ENCODE data around the gene SYTL3. TPM values are rescaled to one million over a fixed set of nuclear protein-coding genes. Genes with fewer than 3 reads are reported as not detected.

SYTL3 gene
- total RNA-seq, 6 experiments from 2014 or later: 3.1 to 5.7 (median 3.9) TPM

DNA sequence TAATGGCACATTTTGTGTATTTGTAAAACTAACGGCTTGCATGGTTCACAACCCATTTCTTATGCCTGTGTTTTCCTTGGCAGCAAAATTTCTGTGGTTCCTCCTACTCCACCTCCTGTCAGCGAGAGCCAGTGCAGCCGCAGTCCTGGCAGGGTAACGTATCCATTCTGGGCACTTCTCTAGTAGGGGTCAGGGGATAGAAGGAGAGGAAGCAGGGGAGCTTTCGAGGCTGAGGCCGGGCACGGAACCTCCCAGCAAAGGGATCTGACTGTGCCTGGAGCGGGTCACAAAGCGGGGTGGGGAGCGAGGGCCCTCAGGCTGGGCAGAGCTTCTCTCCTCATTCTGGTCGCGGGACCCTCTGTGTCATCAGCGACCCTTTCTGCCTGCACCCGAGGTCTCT, 58.4 kb downstream of the SYTL3 start:
- Mint-ChIP-seq H3K4me3 (no peak overlapping the region), H3K27ac (no peak overlapping the region), H3K4me1 (ENCODE audit: low read depth) (peaks cover 28% of the 10 kb centered on the region), H3K27me3 (ENCODE audit: insufficient read depth) (no peaks in the 10 kb centered on the region), H3K9me3 (no peaks in the 10 kb centered on the region), H3K36me3 (ENCODE audit: low read depth) (no peaks in the 10 kb centered on the region)
- TF ChIP-seq, protein P1, sequence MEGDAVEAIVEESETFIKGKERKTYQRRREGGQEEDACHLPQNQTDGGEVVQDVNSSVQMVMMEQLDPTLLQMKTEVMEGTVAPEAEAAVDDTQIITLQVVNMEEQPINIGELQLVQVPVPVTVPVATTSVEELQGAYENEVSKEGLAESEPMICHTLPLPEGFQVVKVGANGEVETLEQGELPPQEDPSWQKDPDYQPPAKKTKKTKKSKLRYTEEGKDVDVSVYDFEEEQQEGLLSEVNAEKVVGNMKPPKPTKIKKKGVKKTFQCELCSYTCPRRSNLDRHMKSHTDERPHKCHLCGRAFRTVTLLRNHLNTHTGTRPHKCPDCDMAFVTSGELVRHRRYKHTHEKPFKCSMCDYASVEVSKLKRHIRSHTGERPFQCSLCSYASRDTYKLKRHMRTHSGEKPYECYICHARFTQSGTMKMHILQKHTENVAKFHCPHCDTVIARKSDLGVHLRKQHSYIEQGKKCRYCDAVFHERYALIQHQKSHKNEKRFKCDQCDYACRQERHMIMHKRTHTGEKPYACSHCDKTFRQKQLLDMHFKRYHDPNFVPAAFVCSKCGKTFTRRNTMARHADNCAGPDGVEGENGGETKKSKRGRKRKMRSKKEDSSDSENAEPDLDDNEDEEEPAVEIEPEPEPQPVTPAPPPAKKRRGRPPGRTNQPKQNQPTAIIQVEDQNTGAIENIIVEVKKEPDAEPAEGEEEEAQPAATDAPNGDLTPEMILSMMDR (IDR thresholded peaks at IDR 0.05): no peak
- DNase-seq: no peak

DNA sequence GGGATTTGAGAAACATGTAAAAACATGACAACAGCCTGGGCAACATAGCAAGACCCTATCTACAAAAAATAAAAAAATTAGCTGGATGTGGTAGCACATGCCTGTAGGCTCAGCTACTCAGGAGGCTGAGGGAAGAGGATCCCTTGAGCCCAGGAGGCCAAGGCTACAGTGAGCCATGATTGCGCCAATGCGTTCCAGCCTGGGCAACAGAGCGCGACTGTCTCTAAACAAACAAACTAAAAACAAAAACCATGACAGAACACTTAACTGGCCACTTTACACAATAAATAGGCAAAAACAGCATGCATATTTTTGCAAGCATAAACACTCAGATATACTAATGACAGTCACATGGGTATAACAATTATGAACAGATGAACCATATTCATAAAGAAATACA, 60.0 kb downstream of the SYTL3 start:
- H3K4me1 Mint-ChIP-seq (ENCODE audit: low read depth): peaks cover 21% of the 10 kb centered on the region

DNA sequence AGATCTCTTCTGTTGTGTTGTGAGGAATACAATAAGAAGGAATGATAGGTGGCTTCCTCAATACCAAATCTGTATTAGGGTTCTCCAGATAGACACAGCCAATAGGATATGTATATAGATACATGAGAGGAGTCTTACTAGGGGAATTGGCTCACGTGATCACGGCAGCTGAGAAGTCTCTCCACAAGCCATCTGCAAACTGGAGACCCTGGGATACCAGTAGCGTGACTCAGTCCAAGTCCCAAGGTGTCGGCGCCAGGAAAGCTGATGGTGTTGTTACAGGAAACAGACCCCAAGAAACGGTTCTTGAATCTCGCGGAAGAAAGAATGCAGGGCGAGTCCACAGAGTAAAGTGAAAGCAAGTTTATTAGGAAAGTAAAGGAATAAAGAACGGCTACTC, 61.4 kb downstream of the SYTL3 start:
- no peak overlapping the region for H3K4me3 Mint-ChIP-seq
- H3K9me3 Mint-ChIP-seq: no peaks in the 10 kb centered on the region

More for the DNA sequence above, 60.0 kb downstream of the SYTL3 start:
- Mint-ChIP-seq H3K36me3 (ENCODE audit: low read depth) (no peaks in the 10 kb centered on the region), H3K9me3 (no peaks in the 10 kb centered on the region), H3K27me3 (ENCODE audit: insufficient read depth) (no peaks in the 10 kb centered on the region), H3K4me3 (no peak overlapping the region), H3K27ac (no peak overlapping the region)
- DNase-seq: no peak
- TF ChIP-seq, protein P1 (IDR thresholded peaks at IDR 0.05): no peak

DNA sequence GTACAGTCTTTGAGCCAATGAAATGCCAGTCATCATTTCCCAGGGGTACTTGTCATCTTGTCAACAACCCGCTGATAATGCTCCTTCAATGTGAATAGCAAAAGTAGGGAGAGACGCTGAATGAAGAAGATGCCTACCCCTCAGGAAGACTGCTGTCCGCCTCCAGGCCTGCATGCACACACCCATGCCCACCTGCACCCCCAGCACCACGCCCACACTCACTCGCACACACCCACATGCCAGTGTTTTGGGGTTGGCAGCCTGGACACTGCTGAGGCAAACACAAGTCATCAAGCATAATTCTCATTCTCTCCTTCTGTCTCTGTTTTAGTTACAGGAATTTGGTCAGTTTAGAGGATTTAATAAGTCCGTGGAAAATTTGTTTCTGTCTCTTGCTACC, 63.6 kb downstream of the SYTL3 start:
- no peak for DNase-seq
- no peaks in the 10 kb centered on the region for H3K4me1 Mint-ChIP-seq (ENCODE audit: low read depth)
- H3K4me3 Mint-ChIP-seq: no peak overlapping the region
- H3K36me3 Mint-ChIP-seq (ENCODE audit: low read depth): peaks cover 5% of the 10 kb centered on the region; the same call in 1 of the 2 replicates
- no peaks in the 10 kb centered on the region for H3K9me3 Mint-ChIP-seq
- no peaks in the 10 kb centered on the region for H3K27me3 Mint-ChIP-seq (ENCODE audit: insufficient read depth)
- H3K27ac Mint-ChIP-seq: no peak overlapping the region
- TF ChIP-seq, protein P1 (IDR thresholded peaks at IDR 0.05): no peak

More for the DNA sequence above, 61.4 kb downstream of the SYTL3 start:
- no peaks in the 10 kb centered on the region for H3K36me3 Mint-ChIP-seq (ENCODE audit: low read depth)
- H3K27ac Mint-ChIP-seq: no peak overlapping the region
- no peaks in the 10 kb centered on the region for H3K27me3 Mint-ChIP-seq (ENCODE audit: insufficient read depth)
- TF ChIP-seq, protein P1 (IDR thresholded peaks at IDR 0.05): no peak
- peaks cover 19% of the 10 kb centered on the region for H3K4me1 Mint-ChIP-seq (ENCODE audit: low read depth)
- DNase-seq: no peak

DNA sequence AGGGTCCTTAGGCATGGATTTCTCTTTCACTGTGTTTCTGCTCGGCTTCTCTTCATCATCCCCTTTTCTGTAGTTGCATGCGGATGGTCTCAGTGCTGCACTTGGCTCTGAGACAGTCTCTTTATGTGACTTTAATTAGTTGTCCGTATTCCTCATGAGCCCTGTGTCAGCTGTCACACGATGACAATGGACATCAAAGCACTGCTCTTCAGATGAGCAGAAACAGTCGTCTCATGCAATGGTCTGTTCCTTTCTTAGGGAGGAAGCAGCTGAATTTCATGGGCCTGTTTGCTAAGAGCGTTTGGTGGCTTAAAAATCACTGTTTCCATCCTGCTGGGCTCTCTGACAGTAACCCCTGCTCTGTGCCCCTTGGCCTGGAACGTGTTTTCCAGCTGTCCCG, 64.9 kb downstream of the SYTL3 start:
- TF ChIP-seq, protein P1 (IDR thresholded peaks at IDR 0.05): no peak
- Mint-ChIP-seq H3K36me3 (ENCODE audit: low read depth) (peaks cover 5% of the 10 kb centered on the region; the same call in 1 of the 2 replicates), H3K9me3 (no peaks in the 10 kb centered on the region), H3K4me3 (no peak overlapping the region), H3K27ac (no peak overlapping the region), H3K27me3 (ENCODE audit: insufficient read depth) (no peaks in the 10 kb centered on the region), H3K4me1 (ENCODE audit: low read depth) (no peaks in the 10 kb centered on the region)
- DNase-seq: no peak

Data from HFFc6 (cell line).